A549 (cell line): ENCODE measurements around the gene NPW. TPM values are rescaled to one million over a fixed set of nuclear protein-coding genes. Genes with fewer than 3 reads are reported as not detected.

Source experiments
- ATAC-seq, 2 experiments: fragments of 200-7000 bp in 1 of 2; fragments of >200 bp in 1 of 2; cut with Nextera tagmentation in 1 of 2; cut with Tn5 transposase in 1 of 2; 3 replicates each; pipeline versions ENCODE4 v1.8.0 to v1.9.1; 2018 to 2020; ENCODE audit warnings: mild to moderate bottlenecking in 1 of 2, moderate library complexity in 1 of 2
- CTCF ChIA-PET: fragments of 300-600 bp; sonication (Branson Sonifier 250); formaldehyde crosslinking; extraction: SDS; loops from one replicate; lab custom pipeline; 2021; ENCODE audit warnings: antibody characterized with exemption, inconsistent platforms; lab: Yijun Ruan, JAX
- POLR2A ChIA-PET: fragments of 350-600 bp; formaldehyde crosslinking; extraction: SDS; loops from one replicate; lab custom pipeline; 2021; ENCODE audit warnings: antibody characterized with exemption, inconsistent platforms; lab: Yijun Ruan, JAX
- DNase-seq, 2 experiments: peaks; one replicate each; pipeline versions ENCODE4 v3.0.0 to v3.0.0-alpha.2; 2011 to 2016; ENCODE audit warnings: low read depth in 1 of 2, low spot score in 1 of 2
- FAIRE-seq: peaks from 2 replicates; lab custom pipeline; 2011; peaks lifted over from hg19 to GRCh38; lab: Jason Lieb, UNC
- H3K27ac ChIP-seq, 2 experiments: fragments of >200 bp; sonication (Bioruptor Twin); formaldehyde crosslinking; 3 replicates each; pipeline ENCODE4 v1.5.1; 2016 to 2017
- H3K4me1 ChIP-seq: fragments of >200 bp; sonication (Bioruptor Twin); formaldehyde crosslinking; 3 replicates; pipeline ENCODE4 v1.6.1; 2016
- H3K4me2 ChIP-seq: fragments of >200 bp; sonication (Bioruptor Twin); formaldehyde crosslinking; 3 replicates; pipeline ENCODE4 v1.6.1; 2016
- H3K4me3 ChIP-seq: fragments of >200 bp; sonication (Bioruptor Twin); formaldehyde crosslinking; 3 replicates; pipeline ENCODE4 v1.5.1; 2016
- H3K9me3 ChIP-seq: fragments of >200 bp; sonication (Bioruptor Twin); formaldehyde crosslinking; 3 replicates; pipeline ENCODE4 v1.6.1; 2016
- ATOH8 ChIP-seq: fragments of 250-450 bp; sonication (Bioruptor Pico); IDR thresholded peaks from 2 replicates; pipeline ENCODE4 v1.5.0; 2020; ENCODE audit warnings: low read depth, mild to moderate bottlenecking, moderate library complexity
- BCL3 ChIP-seq: fragments of >200 bp; sonication (Bioruptor Twin); formaldehyde crosslinking; IDR thresholded peaks from 3 replicates; pipeline ENCODE4 v1.6.1; 2016
- CBX2 ChIP-seq: fragments of 200-600 bp; sonication (generic); IDR thresholded peaks from 2 replicates; pipeline ENCODE4 v1.6.1; 2016; ENCODE audit warnings: low read depth, mild to moderate bottlenecking, borderline replicate concordance
- CEBPB ChIP-seq, 2 experiments: fragments of >200 bp in 1 of 2; sonication (Bioruptor Twin) in 1 of 2; formaldehyde crosslinking in 1 of 2; IDR thresholded peaks; 2 replicates each; pipeline ENCODE4 v1.6.1; 2012 to 2016
- CHD2 ChIP-seq: fragments of 150-350 bp; IDR thresholded peaks from 2 replicates; pipeline ENCODE4 v1.6.1; 2014; ENCODE audit warnings: low read length; ENCODE audit not compliant: partially characterized antibody
- CHD4 ChIP-seq: fragments of 200-600 bp; sonication (generic); IDR thresholded peaks from 2 replicates; pipeline ENCODE4 v1.6.1; 2016; ENCODE audit warnings: antibody characterized with exemption, mild to moderate bottlenecking, borderline replicate concordance
- CTCF ChIP-seq: fragments of >200 bp; sonication (Bioruptor Twin); formaldehyde crosslinking; IDR thresholded peaks from 3 replicates; pipeline ENCODE4 v1.5.1; 2016
- EP300 ChIP-seq, 2 experiments: fragments of >200 bp; sonication (Bioruptor Twin); formaldehyde crosslinking; IDR thresholded peaks; 2 replicates in 1 of 2; 3 replicates in 1 of 2; pipeline ENCODE4 v1.6.1; 2016 to 2017
- FOSB ChIP-seq: fragments of 250-450 bp; sonication (Bioruptor Pico); IDR thresholded peaks from 2 replicates; pipeline ENCODE4 v1.5.0; 2020; ENCODE audit warnings: mild to moderate bottlenecking, moderate library complexity
- HDAC2 ChIP-seq: fragments of 200-600 bp; sonication (generic); IDR thresholded peaks from 2 replicates; pipeline ENCODE4 v1.6.1; 2016
- HMGXB4 ChIP-seq: fragments of 250-450 bp; sonication (Bioruptor Pico); IDR thresholded peaks from 2 replicates; pipeline ENCODE4 v1.5.0; 2021; ENCODE audit warnings: mild to moderate bottlenecking, moderate library complexity, borderline replicate concordance
- KDM1A ChIP-seq: fragments of 200-600 bp; sonication (generic); IDR thresholded peaks from 2 replicates; pipeline ENCODE4 v1.6.1; 2016; ENCODE audit warnings: low read depth, mild to moderate bottlenecking
- KDM5A ChIP-seq: fragments of 200-600 bp; sonication (generic); IDR thresholded peaks from 2 replicates; pipeline ENCODE4 v1.6.1; 2016; ENCODE audit warnings: antibody characterized with exemption, mild to moderate bottlenecking
- MAFK ChIP-seq: fragments of 450-650 bp; IDR thresholded peaks from 2 replicates; pipeline ENCODE4 v1.6.1; 2014; ENCODE audit not compliant: partially characterized antibody
- NR3C1 ChIP-seq: fragments of >200 bp; sonication (Bioruptor Twin); formaldehyde crosslinking; IDR thresholded peaks from 3 replicates; pipeline ENCODE4 v1.6.1; 2017
- PHF8 ChIP-seq: fragments of 200-600 bp; sonication (generic); IDR thresholded peaks from 2 replicates; pipeline ENCODE4 v1.6.1; 2016; ENCODE audit warnings: low read depth, mild to moderate bottlenecking, antibody characterized with exemption, moderate library complexity, borderline replicate concordance
- POLR2A ChIP-seq: IDR thresholded peaks from 2 replicates; pipeline ENCODE4 v1.6.1; 2012; ENCODE audit warnings: mild to moderate bottlenecking, low read length
- POLR2AphosphoS2 ChIP-seq: conservative IDR thresholded peaks from 2 replicates; pipeline ENCODE4 v1.6.1; 2012; ENCODE audit warnings: low read length, improper control_type of control experiment, inconsistent platforms
- RARB ChIP-seq: fragments of 250-450 bp; sonication (Bioruptor Pico); IDR thresholded peaks from 2 replicates; pipeline ENCODE4 v1.8.0; 2021; ENCODE audit warnings: mild to moderate bottlenecking, moderate library complexity
- RCOR1 ChIP-seq: fragments of 150-350 bp; IDR thresholded peaks from 2 replicates; pipeline ENCODE4 v1.6.1; 2014; ENCODE audit warnings: antibody characterized with exemption, low read length, low read depth
- RNF2 ChIP-seq: fragments of 200-600 bp; sonication (generic); IDR thresholded peaks from 2 replicates; pipeline ENCODE4 v1.6.1; 2016; ENCODE audit warnings: low read depth, mild to moderate bottlenecking, antibody characterized with exemption, moderate library complexity, borderline replicate concordance
- TFCP2L1 ChIP-seq: fragments of 250-450 bp; sonication (Bioruptor Pico); IDR thresholded peaks from 2 replicates; pipeline ENCODE4 v1.5.0; 2021; ENCODE audit warnings: mild to moderate bottlenecking
- TP53 ChIP-seq: fragments of 250-450 bp; sonication (Bioruptor Pico); IDR thresholded peaks from 2 replicates; pipeline ENCODE4 v1.5.0; 2021; ENCODE audit warnings: mild to moderate bottlenecking, moderate library complexity
- ZFP36 ChIP-seq: fragments of 450-650 bp; IDR thresholded peaks from 2 replicates; pipeline ENCODE4 v1.6.1; 2014; ENCODE audit warnings: borderline replicate concordance; ENCODE audit not compliant: partially characterized antibody
- WGBS: methylation state at CpG from one replicate; pipeline ENCODE4 v1.1.6; 2017; ENCODE audit errors: missing lambda C conversion rate; 5-methylcytosine and 5-hydroxymethylcytosine counted together
- polyA plus RNA-seq, 4 experiments: library from polyadenylated mRNA; depleted of rRNA in 3 of 4; stranded (reverse); fragments of >200 nt; fragmentation: RNase III in 1 of 4; extraction: RNeasy Plus Mini Kit Qiagen cat#74134 plus additional on column Dnase treatment in 1 of 4; gene quantifications; 2 replicates in 3 of 4; 3 replicates in 1 of 4; pipeline ENCODE4 v1.2.3, GENCODE V29; 2011 to 2017

The NPW gene
- polyA plus RNA-seq, 2 of the 4 experiments (the other 2 are of a cell fraction) = 0.26 to 1.0 TPM

- TF ChIP-seq ZFP36 = no peak
- TF ChIP-seq EP300 (IDR thresholded peaks at IDR 0.05) = no peak
Observed at GRCh38 chr16:1987198-1987597, 32.4 kb upstream of the NPW start (continued).

GRCh38 chr16:1989209-1990100 lies 30.1 kb upstream of the NPW start, which contains the start of gene SYNGR3:
Gene SYNGR3, plus strand, starts transcription at chr16:1989970. Its CDS starts 133 bp downstream, at chr16:1990103.
- H3K4me2 ChIP-seq = peak within 1 kb of the TSS; percentile 79
- DNase-seq = no peak
- H3K9me3 ChIP-seq = no peaks in the 10 kb centered on the region
- peaks cover 67% of the 10 kb centered on the region for H3K4me1 ChIP-seq
- peak within 1 kb of the TSS; percentile 58 to 94 for H3K27ac ChIP-seq
- no peak for FAIRE-seq
- ChIA-PET POLR2A (no interaction called here), CTCF (interaction anchor here (1.3 to 19.7 kb wide), 3 partner anchors 8 to 151 kb away, joined by 3 to 196 read pairs (median 7); partner anchors contain the start of gene ZNF598)
- 52% methylated on average over 22 of the region's 67 CpGs for WGBS
- H3K4me3 ChIP-seq = peak within 1 kb of the TSS; percentile 56
- no peak for TF ChIP-seq MAFK
- no peak for TF ChIP-seq BCL3
- TF ChIP-seq PHF8 = no peak
- TF ChIP-seq RNF2 = no peak
- no peak for TF ChIP-seq NR3C1
- TF ChIP-seq CHD4 = no peak
- no peak for TF ChIP-seq POLR2A
- TF ChIP-seq FOSB (CRISPR knock-in tag) = no peak
- TF ChIP-seq CEBPB (IDR thresholded peaks at IDR 0.05) = no peak
- no peak for TF ChIP-seq HMGXB4 (CRISPR knock-in tag)
- TF ChIP-seq CTCF = no peak
- TF ChIP-seq RCOR1 = no peak
- no peak for TF ChIP-seq RARB (CRISPR knock-in tag)
- TF ChIP-seq, all 56 proteins: peak for 0
- ATAC-seq = no peak

GRCh38 chr16:1990101-1990350 lies 29.6 kb upstream of the NPW start:
- POLR2A ChIA-PET = no interaction called here
- WGBS = 0% methylated on average over 1 of the region's 25 CpGs
- Histone ChIP-seq H3K4me1 (peaks cover 65% of the 10 kb centered on the region), H3K9me3 (no peaks in the 10 kb centered on the region), H3K27ac (peak overlapping the region; percentile 58 to 94), H3K4me3 (peak overlapping the region; percentile 56), H3K4me2 (peak overlapping the region; percentile 79)
- no peak for TF ChIP-seq CBX2
- TF ChIP-seq PHF8 = no peak
- TF ChIP-seq KDM1A = no peak
- no peak for TF ChIP-seq ATOH8 (CRISPR knock-in tag)
- TF ChIP-seq TP53 = no peak
- no peak for TF ChIP-seq KDM5A
- no peak for TF ChIP-seq POLR2AphosphoS2
- no peak for TF ChIP-seq TFCP2L1
- no peak for TF ChIP-seq ZFP36
- no peak for TF ChIP-seq HDAC2
- TF ChIP-seq CHD2 = no peak
- CTCF ChIA-PET = interaction anchor here (0.8 to 19.7 kb wide), 2 partner anchors 14 to 151 kb away, joined by 3 to 196 read pairs; partner anchors contain the start of gene ZNF598
- FAIRE-seq = no peak
- no peak for DNase-seq
- no peak for ATAC-seq
